NCI-H774 (cell line): Measurements from ENCODE around the gene LSM12.
"Not testable (repeated sequence)": the region's sequence is repeated elsewhere in the genome, so short reads cannot be mapped to it uniquely, and the experiment has no call there.

ENCODE experiments used
- DNase-seq: peaks from one replicate; lab custom pipeline; 2025; lab: John Stamatoyannopoulos, UW

Gene LSM12

GRCh38 chr17:44066204-44066930, at the start of gene LSM12:
Gene LSM12, minus strand, starts transcription at chr17:44066671. Its CDS starts 84 bp downstream, at chr17:44066587.
- peak; percentile 98 for DNase-seq

DNA sequence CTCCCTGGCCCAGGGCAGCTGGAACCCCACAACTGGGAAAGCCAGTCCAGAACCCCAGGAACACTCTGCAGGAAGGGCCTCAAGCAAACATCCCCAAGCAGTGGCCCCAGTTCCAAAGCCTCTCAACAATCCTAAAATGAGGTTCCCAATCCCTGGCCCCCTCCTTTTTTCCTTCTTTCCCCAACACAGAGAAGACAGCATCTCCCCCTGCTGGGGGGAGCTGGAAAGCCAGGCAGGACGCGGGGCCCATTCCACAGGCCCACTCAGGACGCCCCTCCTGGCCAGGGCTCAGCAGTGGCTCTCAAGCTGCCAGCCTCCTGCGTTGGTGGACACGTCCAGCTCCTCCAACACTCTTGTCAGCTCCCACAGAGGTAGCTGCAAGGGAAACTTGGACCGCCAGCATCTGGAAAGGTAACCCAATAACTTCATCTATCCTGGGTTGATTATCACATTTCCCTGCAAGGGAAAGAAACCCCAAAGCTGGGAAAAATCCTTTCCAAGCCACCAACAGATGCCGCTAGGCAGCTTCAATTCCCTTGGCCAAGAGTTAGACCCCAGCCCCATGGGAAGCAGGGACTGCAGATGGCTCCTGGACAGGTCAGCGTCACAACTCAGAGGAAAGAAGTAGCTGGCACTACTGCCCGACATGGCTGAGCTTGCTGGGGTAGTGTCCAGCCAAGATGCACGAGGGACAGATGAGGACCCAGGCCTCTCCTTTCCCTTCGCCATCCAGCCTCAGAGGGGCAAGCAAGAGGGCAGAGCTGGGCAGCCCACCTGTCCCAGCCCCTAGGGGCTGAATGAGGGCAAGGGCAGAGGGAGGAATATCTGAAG, 49.3 kb upstream of the LSM12 start:
- peak; percentile 5 for DNase-seq

GRCh38 chr17:44113868-44114840, 47.7 kb upstream of the LSM12 start:
- no peak for DNase-seq

DNA sequence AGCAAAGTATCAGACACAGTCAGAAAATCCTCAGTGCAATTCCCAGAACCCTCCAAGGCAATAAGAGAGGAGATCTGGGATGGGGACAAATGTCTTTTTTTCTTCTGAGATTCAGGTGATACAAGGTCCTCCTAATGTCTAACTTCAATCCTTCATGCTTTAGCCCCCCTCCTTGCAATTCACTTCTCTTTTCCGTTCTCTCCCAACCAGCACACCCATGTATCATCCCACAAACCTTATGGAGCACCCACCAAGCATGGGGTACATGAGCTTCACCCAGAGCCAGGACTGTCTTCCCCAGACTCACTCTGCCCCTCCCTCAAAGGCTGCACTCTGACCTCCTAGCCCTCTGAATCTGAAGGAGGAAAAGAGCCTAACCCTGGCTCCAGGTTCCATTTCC, 46.9 kb upstream of the LSM12 start:
- DNase-seq, result no peak

- no peak for DNase-seq
These were observed 46.1 kb upstream of the LSM12 start for GRCh38 chr17:44112284-44113280.

DNA sequence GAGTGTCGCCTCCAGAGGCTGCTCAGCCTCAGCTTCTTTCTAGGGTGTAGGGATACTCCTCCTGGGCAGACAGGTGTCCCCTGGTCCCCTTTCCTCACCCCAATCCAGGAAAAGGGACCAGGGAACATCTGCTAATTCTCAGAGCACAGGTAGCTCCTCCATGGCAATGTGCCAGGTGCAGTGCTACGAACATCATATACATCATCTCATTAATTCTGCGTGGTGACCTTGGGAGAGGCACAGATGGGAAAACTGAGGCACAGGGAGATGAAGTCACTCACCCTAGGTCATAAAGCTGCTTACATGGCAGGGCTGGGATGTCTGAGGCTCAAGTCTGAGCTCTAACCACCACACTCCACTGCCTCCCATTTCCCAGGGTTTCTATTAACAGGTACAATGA, 45.3 kb upstream of the LSM12 start:
- no peak for DNase-seq

DNA sequence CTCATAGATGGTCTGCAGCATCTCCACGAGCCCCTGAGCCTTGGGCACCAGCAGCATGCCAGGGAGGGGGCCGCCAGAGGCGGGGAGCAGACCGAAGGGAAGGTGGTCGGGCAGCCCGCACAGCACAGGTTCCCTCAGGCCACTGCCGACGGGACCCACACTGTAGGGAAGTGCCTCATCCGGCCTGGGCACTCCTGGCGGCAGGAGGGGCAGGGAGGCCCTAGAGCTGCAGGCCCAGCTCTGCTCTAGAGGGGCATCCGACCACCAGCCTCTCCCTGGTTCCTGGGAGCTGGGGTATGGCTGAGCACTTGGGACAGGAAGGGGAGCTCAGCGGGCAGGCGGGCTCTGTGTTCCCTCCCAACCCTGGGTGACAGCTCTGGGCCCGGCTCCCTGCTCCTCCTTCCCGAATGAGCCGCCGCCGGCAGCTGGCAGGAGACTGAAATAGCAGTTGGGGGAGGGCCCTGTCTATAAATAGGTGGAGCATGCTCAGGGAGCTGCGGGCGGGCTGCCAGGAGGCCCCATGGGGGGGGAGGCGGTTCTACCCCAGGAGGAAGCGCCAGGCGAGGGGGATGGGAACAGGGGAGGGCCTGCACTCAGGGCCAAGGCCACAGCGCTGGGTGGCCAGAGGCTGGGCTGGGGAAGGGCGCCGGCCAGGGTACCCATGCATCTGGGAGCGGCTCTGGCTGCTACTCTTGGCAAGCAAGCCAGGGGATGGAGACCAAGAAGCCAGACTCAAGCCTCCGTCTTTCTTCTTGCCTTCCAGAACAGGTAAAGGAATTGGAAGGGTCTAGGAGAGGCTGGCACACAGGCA, 44.6 kb upstream of the LSM12 start:
- peak; percentile 94 for DNase-seq

- no peak for DNase-seq
These were observed 43.7 kb upstream of the LSM12 start for GRCh38 chr17:44110011-44110686.

- DNase-seq, result no peak
These were observed 42.8 kb upstream of the LSM12 start for GRCh38 chr17:44109312-44109630.

DNA sequence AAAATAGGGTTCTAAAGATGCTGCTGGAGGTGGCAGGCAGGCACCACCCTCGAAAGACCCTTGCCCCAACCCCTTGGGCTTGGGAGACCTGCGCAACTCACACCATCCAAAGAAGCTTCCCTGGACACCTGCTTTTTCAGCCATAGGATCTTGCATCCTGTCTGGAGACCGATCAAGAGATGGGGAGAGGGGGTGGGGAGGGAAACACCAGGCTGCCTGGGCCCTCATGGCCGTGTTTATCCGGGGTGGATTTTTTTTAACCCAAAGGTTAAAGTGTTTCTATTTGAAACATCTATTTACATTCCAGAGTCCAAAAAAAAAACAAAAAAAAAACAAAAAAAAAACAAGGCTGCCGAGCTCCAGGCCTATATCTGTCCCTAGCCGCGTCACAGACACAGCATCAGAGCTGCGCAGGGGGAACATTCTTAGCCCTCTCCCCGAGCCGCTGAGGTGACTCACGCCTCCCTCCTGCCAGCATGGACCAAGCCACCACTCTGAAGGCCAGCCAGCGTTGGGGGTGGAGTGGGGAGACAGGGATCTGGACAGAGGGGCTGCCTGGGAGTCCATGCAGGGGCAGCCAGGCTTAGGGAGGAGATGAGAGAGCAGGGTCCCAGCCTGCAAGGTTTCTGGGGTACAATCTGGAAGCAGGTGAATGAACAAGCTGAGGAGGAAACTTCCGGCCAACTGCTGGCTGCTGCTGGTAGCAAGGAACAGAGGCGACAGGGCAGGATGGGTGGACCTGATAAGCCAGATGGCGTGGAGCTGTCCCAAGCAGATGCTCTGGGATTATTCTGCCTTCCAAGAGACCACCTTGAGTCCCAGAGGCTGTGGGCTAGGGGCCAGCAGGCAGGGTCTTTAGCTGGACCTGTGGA, 42.2 kb upstream of the LSM12 start:
- DNase-seq, result no peak

GRCh38 chr17:44106801-44107200, 40.3 kb upstream of the LSM12 start:
- DNase-seq, result no peak

DNA sequence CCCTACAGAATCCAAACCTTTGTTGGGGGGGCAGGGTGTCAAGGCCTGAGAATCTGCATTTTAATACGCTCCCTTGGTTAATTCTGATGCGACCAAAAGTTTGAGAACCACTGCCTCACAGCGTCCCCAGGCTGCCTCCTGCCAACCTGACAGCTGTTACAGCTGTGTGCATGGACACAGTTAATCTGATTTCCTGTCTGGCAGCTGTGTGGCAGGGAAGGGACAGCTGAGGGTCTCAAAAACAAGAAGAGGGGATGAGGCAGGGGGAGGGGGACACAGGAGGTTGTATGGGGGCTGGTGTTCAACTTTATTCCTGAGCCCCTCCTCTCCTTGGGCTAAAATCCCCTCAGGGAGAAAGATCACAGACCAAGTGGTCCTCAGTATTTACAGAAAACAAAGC, 39.5 kb upstream of the LSM12 start:
- DNase-seq, result no peak

- DNase-seq, result no peak
These were observed 39.0 kb upstream of the LSM12 start for GRCh38 chr17:44105483-44105882.

- DNase-seq, result no peak
These were observed 36.6 kb upstream of the LSM12 start for GRCh38 chr17:44102849-44103622.

DNA sequence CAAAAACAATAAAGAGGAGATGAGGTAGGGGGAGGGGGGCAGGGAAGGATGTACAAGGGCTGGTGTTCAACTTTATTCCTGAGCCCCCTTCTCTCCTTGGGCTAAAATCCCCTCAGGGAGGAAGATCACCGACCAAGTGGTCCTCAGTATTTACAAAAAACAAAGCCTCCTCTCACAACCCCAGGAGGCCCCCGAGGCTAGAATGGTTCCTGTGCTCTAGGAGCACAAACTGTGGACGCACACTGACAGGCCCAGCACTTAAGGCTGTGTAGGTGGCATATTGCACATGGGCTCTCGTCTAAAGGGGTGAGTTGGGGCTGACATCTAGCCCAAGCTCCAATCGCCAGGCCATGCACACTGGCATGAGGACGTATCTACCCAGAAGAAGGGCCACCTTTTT, 35.4 kb upstream of the LSM12 start:
- not testable (repeated sequence) for DNase-seq

DNA sequence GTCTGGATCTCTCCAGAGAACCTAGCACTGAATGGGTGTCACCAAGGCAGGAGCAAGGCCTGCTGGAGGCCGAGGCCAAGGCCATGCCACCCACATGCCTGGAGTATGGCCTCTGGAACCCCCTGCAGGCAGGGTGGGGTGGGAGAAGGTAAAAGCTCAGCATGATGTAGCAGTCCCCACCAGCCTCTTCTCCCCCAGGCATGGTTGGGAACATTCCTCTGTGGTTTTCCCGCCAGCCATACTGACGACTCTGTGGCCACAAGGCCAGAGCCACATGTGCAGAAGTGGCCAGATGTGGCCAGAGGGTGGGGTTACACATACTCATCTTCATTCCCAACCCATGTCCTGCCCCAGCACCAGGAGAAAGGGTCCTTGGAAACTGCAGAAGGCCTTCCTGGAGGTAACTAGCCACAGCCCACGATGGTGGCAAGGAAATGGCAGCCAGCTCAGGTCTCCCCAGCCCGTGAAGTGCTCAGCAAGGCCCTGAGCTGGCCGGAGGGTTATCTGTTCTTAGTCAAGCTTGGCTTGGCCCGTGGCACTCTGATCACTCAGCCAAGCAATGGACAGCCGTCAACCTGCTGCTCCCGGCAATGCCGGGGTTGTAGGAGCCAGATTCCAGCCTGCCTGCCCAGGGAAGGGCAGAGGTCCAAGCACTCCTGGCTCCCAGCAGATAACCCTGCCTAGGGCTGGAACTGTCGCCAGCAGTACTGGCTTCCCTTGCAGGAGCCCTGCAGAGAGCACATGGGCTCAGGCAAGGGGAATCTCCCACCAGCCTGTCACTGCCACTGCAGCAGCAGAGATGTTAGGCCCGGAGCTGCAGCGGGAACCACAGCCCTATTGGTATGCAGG, 30.9 kb upstream of the LSM12 start:
- no peak for DNase-seq
